Tongue (tissue), 2 donors: ENCODE measurements around the gene MCM8. TPM values are rescaled to one million over a fixed set of nuclear protein-coding genes. Genes with fewer than 3 reads are reported as not detected.
"Not testable (repeated sequence)": the region's sequence is repeated elsewhere in the genome, so short reads cannot be mapped to it uniquely, and the experiment has no call there.

ENCODE experiments used
- DNase-seq: peaks from one replicate; pipeline ENCODE4 v3.0.0-alpha.2; 2015
- total RNA-seq: library from RNA; depleted of rRNA; stranded (reverse); fragments of >200 nt; gene quantifications from one replicate; pipeline ENCODE4 v1.2.3, GENCODE V29; 2014

The MCM8 gene
- total RNA-seq, 1 donor from 2014 or later = 13.5 TPM

GRCh38 chr20:6007094-6007528, 56.7 kb downstream of the MCM8 start:
- DNase-seq = no peak

- no peak for DNase-seq
Observed at GRCh38 chr20:6007529-6008103, 57.2 kb downstream of the MCM8 start.

- peak; percentile 77 for DNase-seq
Observed at GRCh38 chr20:6008254-6008653, 57.8 kb downstream of the MCM8 start.

- no peak for DNase-seq
Observed at GRCh38 chr20:6012179-6012578, 61.7 kb downstream of the MCM8 start.

- no peak for DNase-seq
Observed at GRCh38 chr20:6014017-6014416, 63.6 kb downstream of the MCM8 start.

- no peak for DNase-seq
Observed at GRCh38 chr20:6014957-6015356, 64.5 kb downstream of the MCM8 start.

- DNase-seq = no peak
Observed at GRCh38 chr20:6017467-6017866, 67.0 kb downstream of the MCM8 start.

- DNase-seq = no peak
Observed at GRCh38 chr20:6017880-6018279, 67.4 kb downstream of the MCM8 start.

GRCh38 chr20:6024768-6025167, 74.3 kb downstream of the MCM8 start:
- DNase-seq = no peak

GRCh38 chr20:6026051-6026450, 75.6 kb downstream of the MCM8 start:
- DNase-seq = no peak

- no peak for DNase-seq
Observed at GRCh38 chr20:6028818-6029217, 78.4 kb downstream of the MCM8 start.

GRCh38 chr20:6029538-6029937, 79.1 kb downstream of the MCM8 start:
- no peak for DNase-seq

GRCh38 chr20:6030453-6031080, 80.1 kb downstream of the MCM8 start:
- DNase-seq = no peak

- not testable (repeated sequence) for DNase-seq
Observed at GRCh38 chr20:6032907-6033306, 82.5 kb downstream of the MCM8 start.

GRCh38 chr20:6034134-6034969, 83.9 kb downstream of the MCM8 start:
- DNase-seq = no peak

- DNase-seq = no peak
Observed at GRCh38 chr20:6036213-6036612, 85.8 kb downstream of the MCM8 start.

- no peak for DNase-seq
Observed at GRCh38 chr20:6037082-6037481, 86.6 kb downstream of the MCM8 start.

- DNase-seq = no peak
Observed at GRCh38 chr20:6038256-6038655, 87.8 kb downstream of the MCM8 start.

GRCh38 chr20:6039766-6040165, 89.3 kb downstream of the MCM8 start:
- no peak for DNase-seq

- DNase-seq = no peak
Observed at GRCh38 chr20:6040540-6040939, 90.1 kb downstream of the MCM8 start.

- no peak for DNase-seq
Observed at GRCh38 chr20:6040958-6041807, 90.7 kb downstream of the MCM8 start.

- DNase-seq = no peak
Observed at GRCh38 chr20:6041808-6042265, 91.4 kb downstream of the MCM8 start.
